Ishikawa (cell line): ENCODE measurements around the gene CDH16.
A peak's percentile ranks its signal among the peaks of the same experiment; 100 is the strongest.

Experiments
- CEBPB ChIP-seq: IDR thresholded peaks from 2 replicates; pipeline ENCODE4 v1.6.1; 2012
- CREB1 ChIP-seq: IDR thresholded peaks from 2 replicates; pipeline ENCODE4 v1.6.1; 2012; ENCODE audit warnings: low read depth
- EGR1 ChIP-seq: IDR thresholded peaks from 2 replicates; pipeline ENCODE4 v1.6.1; 2012
- EP300 ChIP-seq: IDR thresholded peaks from 2 replicates; pipeline ENCODE4 v1.6.1; 2012; ENCODE audit warnings: borderline replicate concordance
- FOXM1 ChIP-seq: IDR thresholded peaks from 2 replicates; pipeline ENCODE4 v1.6.1; 2012; ENCODE audit warnings: low read depth, borderline replicate concordance
- MAX ChIP-seq: IDR thresholded peaks from 2 replicates; pipeline ENCODE4 v1.6.1; 2012
- NFIC ChIP-seq: IDR thresholded peaks from 2 replicates; pipeline ENCODE4 v1.6.1; 2012
- RAD21 ChIP-seq: IDR thresholded peaks from 2 replicates; pipeline ENCODE4 v1.6.1; 2012; ENCODE audit warnings: low read depth
- TAF1 ChIP-seq: IDR thresholded peaks from 2 replicates; pipeline ENCODE4 v1.6.1; 2012; ENCODE audit warnings: low read depth, mild to moderate bottlenecking
- TCF12 ChIP-seq: IDR thresholded peaks from 2 replicates; pipeline ENCODE4 v1.6.1; 2012; ENCODE audit warnings: low read depth
- TEAD4 ChIP-seq: IDR thresholded peaks from 2 replicates; pipeline ENCODE4 v1.6.1; 2012
- YY1 ChIP-seq: IDR thresholded peaks from 2 replicates; pipeline ENCODE4 v1.6.1; 2012; ENCODE audit warnings: low read depth
- ZBTB7A ChIP-seq: IDR thresholded peaks from 2 replicates; pipeline ENCODE4 v1.6.1; 2012; ENCODE audit warnings: low read depth
- TF ChIP-seq, protein P1 (sequence below): IDR thresholded peaks from 2 replicates; pipeline ENCODE4 v1.6.1; 2012
- TF ChIP-seq, protein P2 (sequence below): IDR thresholded peaks from 2 replicates; pipeline ENCODE4 v1.6.1; 2012; ENCODE audit warnings: low read depth, mild to moderate bottlenecking

CDH16 gene

GRCh38 chr16:66898207-66898606 is 20.5 kb downstream of the CDH16 start:
- TF ChIP-seq EGR1 (no peak), TEAD4 (peak; percentile 23; the same call in 1 of the 2 replicates), TCF12 (0 out of 2 replicates have a peak, but pooled peaks have one; percentile 19), MAX (peak; percentile 29; the same call in 1 of the 2 replicates), YY1 (0 out of 2 replicates have a peak, but pooled peaks have one; percentile 29)

- TF ChIP-seq, protein P1, sequence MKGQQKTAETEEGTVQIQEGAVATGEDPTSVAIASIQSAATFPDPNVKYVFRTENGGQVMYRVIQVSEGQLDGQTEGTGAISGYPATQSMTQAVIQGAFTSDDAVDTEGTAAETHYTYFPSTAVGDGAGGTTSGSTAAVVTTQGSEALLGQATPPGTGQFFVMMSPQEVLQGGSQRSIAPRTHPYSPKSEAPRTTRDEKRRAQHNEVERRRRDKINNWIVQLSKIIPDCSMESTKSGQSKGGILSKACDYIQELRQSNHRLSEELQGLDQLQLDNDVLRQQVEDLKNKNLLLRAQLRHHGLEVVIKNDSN = no peak
- TF ChIP-seq RAD21 = no peak
- TF ChIP-seq TCF12 = no peak
Observed at GRCh38 chr16:66895999-66896398, 22.7 kb downstream of the CDH16 start.

DNA sequence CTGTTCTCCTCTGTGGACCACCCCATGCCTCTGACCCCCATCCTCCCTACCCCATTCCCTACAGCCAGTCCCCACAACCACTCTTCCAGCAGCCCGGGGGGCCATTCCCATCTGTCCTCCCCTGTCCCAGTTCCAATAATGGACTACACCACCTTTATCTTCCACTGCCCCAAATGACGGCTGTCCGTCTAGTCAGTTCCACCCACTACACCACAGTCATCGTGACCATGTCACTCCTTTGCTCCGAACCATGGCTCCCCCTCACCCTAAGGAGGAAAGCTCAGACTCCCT is 23.1 kb downstream of the CDH16 start:
- TF ChIP-seq RAD21 (no peak), MAX (no peak), EGR1 (no peak), TAF1 (no peak), TEAD4 (no peak), TCF12 (no peak), NFIC (no peak), CEBPB (no peak), FOXM1 (no peak), CREB1 (no peak)
- TF ChIP-seq, protein P2, sequence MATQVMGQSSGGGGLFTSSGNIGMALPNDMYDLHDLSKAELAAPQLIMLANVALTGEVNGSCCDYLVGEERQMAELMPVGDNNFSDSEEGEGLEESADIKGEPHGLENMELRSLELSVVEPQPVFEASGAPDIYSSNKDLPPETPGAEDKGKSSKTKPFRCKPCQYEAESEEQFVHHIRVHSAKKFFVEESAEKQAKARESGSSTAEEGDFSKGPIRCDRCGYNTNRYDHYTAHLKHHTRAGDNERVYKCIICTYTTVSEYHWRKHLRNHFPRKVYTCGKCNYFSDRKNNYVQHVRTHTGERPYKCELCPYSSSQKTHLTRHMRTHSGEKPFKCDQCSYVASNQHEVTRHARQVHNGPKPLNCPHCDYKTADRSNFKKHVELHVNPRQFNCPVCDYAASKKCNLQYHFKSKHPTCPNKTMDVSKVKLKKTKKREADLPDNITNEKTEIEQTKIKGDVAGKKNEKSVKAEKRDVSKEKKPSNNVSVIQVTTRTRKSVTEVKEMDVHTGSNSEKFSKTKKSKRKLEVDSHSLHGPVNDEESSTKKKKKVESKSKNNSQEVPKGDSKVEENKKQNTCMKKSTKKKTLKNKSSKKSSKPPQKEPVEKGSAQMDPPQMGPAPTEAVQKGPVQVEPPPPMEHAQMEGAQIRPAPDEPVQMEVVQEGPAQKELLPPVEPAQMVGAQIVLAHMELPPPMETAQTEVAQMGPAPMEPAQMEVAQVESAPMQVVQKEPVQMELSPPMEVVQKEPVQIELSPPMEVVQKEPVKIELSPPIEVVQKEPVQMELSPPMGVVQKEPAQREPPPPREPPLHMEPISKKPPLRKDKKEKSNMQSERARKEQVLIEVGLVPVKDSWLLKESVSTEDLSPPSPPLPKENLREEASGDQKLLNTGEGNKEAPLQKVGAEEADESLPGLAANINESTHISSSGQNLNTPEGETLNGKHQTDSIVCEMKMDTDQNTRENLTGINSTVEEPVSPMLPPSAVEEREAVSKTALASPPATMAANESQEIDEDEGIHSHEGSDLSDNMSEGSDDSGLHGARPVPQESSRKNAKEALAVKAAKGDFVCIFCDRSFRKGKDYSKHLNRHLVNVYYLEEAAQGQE = no peak

GRCh38 chr16:66894948-66895688 is 23.6 kb downstream of the CDH16 start:
- TF ChIP-seq RAD21 (peak; percentile 95), TCF12 (no peak)

GRCh38 chr16:66894055-66894454 is 24.6 kb downstream of the CDH16 start:
- TF ChIP-seq EGR1 (no peak), CEBPB (no peak), YY1 (no peak), FOXM1 (no peak), TEAD4 (no peak), RAD21 (no peak), TAF1 (no peak), ZBTB7A (no peak), NFIC (no peak), EP300 (no peak), MAX (no peak), CREB1 (no peak), TCF12 (no peak)
- TF ChIP-seq, protein P1 = no peak
- TF ChIP-seq, protein P2 = no peak

DNA sequence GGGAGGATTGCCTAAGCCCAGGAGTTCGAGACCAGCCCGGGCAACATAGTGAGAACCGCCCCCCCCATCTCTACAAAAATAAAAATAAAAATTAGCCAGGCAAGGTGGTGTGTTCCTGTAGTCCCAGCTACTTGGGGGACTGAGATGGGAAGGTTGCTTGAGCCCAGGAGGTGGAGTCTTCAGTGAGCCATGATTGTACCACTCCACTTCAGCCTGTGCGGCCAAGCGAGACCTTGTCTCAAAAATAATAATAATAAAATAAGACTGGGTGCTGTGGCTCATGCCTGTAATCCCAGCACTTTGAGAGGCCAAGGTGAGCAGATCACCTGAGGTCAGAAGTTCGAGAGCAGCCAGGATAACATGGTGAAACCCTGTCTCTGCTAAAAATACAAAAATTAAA is 26.9 kb downstream of the CDH16 start:
- TF ChIP-seq NFIC = no peak
- TF ChIP-seq RAD21 = no peak
- TF ChIP-seq, protein P2 = no peak
- TF ChIP-seq CEBPB = no peak
- TF ChIP-seq MAX = no peak
- no peak for TF ChIP-seq EGR1
- TF ChIP-seq YY1 = no peak
- TF ChIP-seq TCF12 = no peak
- no peak for TF ChIP-seq TEAD4
- no peak for TF ChIP-seq TAF1
- no peak for TF ChIP-seq ZBTB7A
- TF ChIP-seq, protein P1 = no peak
- no peak for TF ChIP-seq FOXM1
- TF ChIP-seq EP300 = no peak
- TF ChIP-seq CREB1 = no peak
